ENCODE results near the gene RAD51C. TPM values are rescaled to one million over a fixed set of nuclear protein-coding genes. Genes with fewer than 3 reads are reported as not detected.

Gene RAD51C
- total and polyA plus RNA-seq, 10 of the 15 experiments (the other 5 are each of a cell fraction or from before 2014, with no cell fraction given) = 59.6 to 267 (median 106) TPM

- no peak for TF ChIP-seq BCL3 (IDR thresholded peaks at IDR 0.05; ENCODE audit: borderline replicate concordance, insufficient read depth, low read depth, low read length, poor library complexity, severe bottlenecking)
- no peak for TF ChIP-seq FOXM1 (IDR thresholded peaks at IDR 0.05; ENCODE audit: low read depth, low read length)
- no peak for TF ChIP-seq ZBTB40 (IDR thresholded peaks at IDR 0.05; ENCODE audit: borderline replicate concordance)
- no peak for TF ChIP-seq GATAD2B (conservative IDR thresholded peaks at IDR 0.05; ENCODE audit: low read depth)
- no peak for TF ChIP-seq BHLHE40 (IDR thresholded peaks at IDR 0.05; ENCODE audit: borderline replicate concordance in 1 of 2, low read depth in 2 of 2, low read length in 1 of 2)
Observed at GRCh38 chr17:58660621-58661020, 31.8 kb upstream of the RAD51C start (continued).

- intact Hi-C loops (cut with micrococcal nuclease; ENCODE audit: unreplicated experiment) = loop anchor here (5.0 kb wide), 1 partner anchor 46 kb away; no protein-coding TSS in a partner anchor
Observed at GRCh38 chr17:58661499-58661898, 30.9 kb upstream of the RAD51C start.

More at GRCh38 chr17:58661499-58661898, 30.9 kb upstream of the RAD51C start:
- Histone ChIP-seq H3K79me2 (ENCODE audit: control insufficient read depth, insufficient read depth, low read length) (no peaks in the 10 kb centered on the region), H3K9me3 (replicated peaks; ENCODE audit: control insufficient read depth, insufficient read depth, low read length) (no peaks in the 10 kb centered on the region), H3K4me1 (ENCODE audit: control insufficient read depth, insufficient read depth, low read length) (no peaks in the 10 kb centered on the region), H2AFZ (ENCODE audit: control insufficient read depth, low read depth, low read length) (no peak overlapping the region), H3K4me3 (no peak overlapping the region), H3K4me2 (ENCODE audit: control insufficient read depth, insufficient read depth) (no peak overlapping the region), H3K27me3 (replicated peaks in 1 of 2; ENCODE audit: control insufficient read depth in 2 of 2, insufficient read depth in 2 of 2, low read length in 1 of 2) (no peaks in the 10 kb centered on the region), H3K36me3 (ENCODE audit: control insufficient read depth in 2 of 2, insufficient read depth in 2 of 2, low read length in 1 of 2) (no peaks in the 10 kb centered on the region), H4K20me1 (ENCODE audit: control insufficient read depth, insufficient read depth) (no peaks in the 10 kb centered on the region), H3K27ac (ENCODE audit: control insufficient read depth, insufficient read depth) (no peak overlapping the region), H3K9ac (ENCODE audit: control insufficient read depth, insufficient read depth, low read length) (no peak overlapping the region)
- in situ Hi-C loops (cut with MboI) = no loop called here
- ChIA-PET CTCF (interaction anchor here (1.4 kb wide), 1 partner anchor 49 kb away, joined by 5 read pairs; no protein-coding TSS in a partner anchor), SMC1A (ENCODE audit: uncharacterized antibody, unreplicated experiment) (interaction anchor here (0.6 to 3.3 kb wide), 3 partner anchors 10 to 48 kb away, joined by 3 to 15 read pairs (median 4); no protein-coding TSS in a partner anchor), POLR2A (no interaction called here), RAD21 (ENCODE audit: unreplicated experiment) (no interaction called here)
- DNase-seq (ENCODE audit: low read depth, low spot score) (no peak), FAIRE-seq (no peak), ATAC-seq (no peak)
- 95% methylated on average over 26 of the region's 26 CpGs for WGBS (ENCODE audit: insufficient coverage, insufficient replicate concordance, low lambda C conversion rate, missing lambda C conversion rate)
- no TSS peak for BruUV-seq (replicated peaks)
- TF ChIP-seq MAX (IDR thresholded peaks at IDR 0.05; ENCODE audit: low read depth, low read length) = no peak
- 0 out of 4 replicates have a peak, but pooled peaks of 1 of the 2 experiments have one; percentile 46 for TF ChIP-seq ETV6 (conservative IDR thresholded peaks at IDR 0.05 in 1 of 2, IDR thresholded peaks at IDR 0.05 in 1 of 2; ENCODE audit: borderline replicate concordance in 1 of 2, low read depth in 1 of 2)

Data from GM12878 (cell line).